Activated T-helper 17 cell treated with anti-CD3 and anti-CD28 coated beads, Interleukin-2, amount 50 U/mL, for 72 hours (primary cell): ENCODE measurements around the gene TNN. TPM values are rescaled to one million over a fixed set of nuclear protein-coding genes. Genes with fewer than 3 reads are reported as not detected.

ENCODE experiments used
- ATAC-seq: fragments of 150-1000 bp; cut with Tn5 transposase; replicated peaks from 2 replicates; pipeline ENCODE4 v1.10.0; 2021; ENCODE audit warnings: mild to moderate bottlenecking, moderate library complexity
- H3K27ac Mint-ChIP-seq: one replicate; pipeline ENCODE4 v1.8.0; 2022; ENCODE audit warnings: mixed read lengths
- H3K27me3 Mint-ChIP-seq: one replicate; pipeline ENCODE4 v1.8.0; 2022; ENCODE audit warnings: mixed read lengths
- H3K36me3 Mint-ChIP-seq: one replicate; pipeline ENCODE4 v1.8.0; 2022; ENCODE audit warnings: low read depth, mild to moderate bottlenecking, mixed read lengths
- H3K4me1 Mint-ChIP-seq: one replicate; pipeline ENCODE4 v1.8.0; 2022; ENCODE audit warnings: mixed read lengths
- H3K4me3 Mint-ChIP-seq: one replicate; pipeline ENCODE4 v1.8.0; 2022; ENCODE audit warnings: mild to moderate bottlenecking, mixed read lengths
- H3K9me3 Mint-ChIP-seq: one replicate; pipeline ENCODE4 v1.8.0; 2022; ENCODE audit warnings: mixed read lengths
- total RNA-seq, 2 donors: library from RNA; stranded (reverse); gene quantifications; one replicate each; pipeline ENCODE4 v1.2.3, GENCODE V29; 2022

Gene TNN
- total RNA-seq, 2 donors from 2014 or later = not detected

- Mint-ChIP-seq H3K4me3 (no peak overlapping the region), H3K9me3 (no peaks in the 10 kb centered on the region), H3K27ac (no peak overlapping the region), H3K4me1 (peaks cover 4% of the 10 kb centered on the region), H3K27me3 (peaks cover 33% of the 10 kb centered on the region), H3K36me3 (no peaks in the 10 kb centered on the region)
- peak; percentile 21 for ATAC-seq
Observed at GRCh38 chr1:175133673-175134435, 66.2 kb downstream of the TNN start.

- no peak overlapping the region for H3K4me3 Mint-ChIP-seq
- peaks cover 33% of the 10 kb centered on the region for H3K27me3 Mint-ChIP-seq
- no peaks in the 10 kb centered on the region for H3K36me3 Mint-ChIP-seq
- no peaks in the 10 kb centered on the region for H3K9me3 Mint-ChIP-seq
- H3K27ac Mint-ChIP-seq = no peak overlapping the region
- H3K4me1 Mint-ChIP-seq = peaks cover 4% of the 10 kb centered on the region
- no peak for ATAC-seq
Observed at GRCh38 chr1:175134500-175134899, 66.9 kb downstream of the TNN start.

- H3K4me3 Mint-ChIP-seq = no peak overlapping the region
- ATAC-seq = no peak
- no peak overlapping the region for H3K27ac Mint-ChIP-seq
- H3K9me3 Mint-ChIP-seq = no peaks in the 10 kb centered on the region
- peaks cover 4% of the 10 kb centered on the region for H3K4me1 Mint-ChIP-seq
- H3K36me3 Mint-ChIP-seq = no peaks in the 10 kb centered on the region
- peaks cover 33% of the 10 kb centered on the region for H3K27me3 Mint-ChIP-seq
Observed at GRCh38 chr1:175136246-175136645, 68.6 kb downstream of the TNN start.

- no peak overlapping the region for H3K27ac Mint-ChIP-seq
- H3K4me3 Mint-ChIP-seq = no peak overlapping the region
- H3K36me3 Mint-ChIP-seq = no peaks in the 10 kb centered on the region
- H3K27me3 Mint-ChIP-seq = peaks cover 33% of the 10 kb centered on the region
- peaks cover 11% of the 10 kb centered on the region for H3K4me1 Mint-ChIP-seq
- no peaks in the 10 kb centered on the region for H3K9me3 Mint-ChIP-seq
- ATAC-seq = no peak
Observed at GRCh38 chr1:175137369-175137768, 69.7 kb downstream of the TNN start.

GRCh38 chr1:175138579-175138978 is 70.9 kb downstream of the TNN start:
- peaks cover 11% of the 10 kb centered on the region for H3K4me1 Mint-ChIP-seq
- ATAC-seq = no peak
- H3K27me3 Mint-ChIP-seq = peaks cover 33% of the 10 kb centered on the region
- H3K36me3 Mint-ChIP-seq = no peaks in the 10 kb centered on the region
- no peaks in the 10 kb centered on the region for H3K9me3 Mint-ChIP-seq
- H3K27ac Mint-ChIP-seq = no peak overlapping the region
- H3K4me3 Mint-ChIP-seq = no peak overlapping the region

DNA sequence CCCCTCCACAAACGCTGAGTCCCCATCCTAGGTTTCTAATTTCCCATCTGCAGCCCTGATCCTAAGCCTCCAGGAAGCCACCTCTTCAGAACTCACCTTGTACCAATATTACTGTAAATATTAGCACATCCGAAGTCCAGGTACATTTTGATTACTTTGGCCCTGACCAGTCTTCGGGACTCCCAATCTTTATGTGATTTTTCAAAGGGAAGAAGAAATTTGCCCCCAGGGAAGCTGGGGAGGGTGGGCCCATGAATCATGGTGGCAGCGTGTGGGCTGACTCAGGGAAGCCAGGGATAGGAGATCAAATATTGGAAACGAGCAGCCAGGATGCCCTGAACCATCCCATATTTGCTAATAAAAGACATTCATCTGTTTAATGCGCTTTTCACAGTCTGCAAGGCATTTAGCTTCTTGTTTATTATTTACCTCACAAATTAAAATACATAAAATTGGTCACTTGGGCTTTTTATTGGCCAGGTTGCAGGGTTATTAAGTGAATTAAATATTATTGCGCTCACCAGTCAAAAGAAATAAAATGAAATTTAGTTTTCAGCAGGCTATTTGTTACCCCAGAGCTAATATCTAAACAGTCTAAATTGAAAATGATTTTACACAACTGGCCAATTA is 78.4 kb downstream of the TNN start:
- peaks cover 10% of the 10 kb centered on the region for H3K27me3 Mint-ChIP-seq
- no peak for ATAC-seq
- H3K36me3 Mint-ChIP-seq = no peaks in the 10 kb centered on the region
- H3K4me3 Mint-ChIP-seq = no peak overlapping the region
- peaks cover 7% of the 10 kb centered on the region for H3K4me1 Mint-ChIP-seq
- no peak overlapping the region for H3K27ac Mint-ChIP-seq
- no peaks in the 10 kb centered on the region for H3K9me3 Mint-ChIP-seq

DNA sequence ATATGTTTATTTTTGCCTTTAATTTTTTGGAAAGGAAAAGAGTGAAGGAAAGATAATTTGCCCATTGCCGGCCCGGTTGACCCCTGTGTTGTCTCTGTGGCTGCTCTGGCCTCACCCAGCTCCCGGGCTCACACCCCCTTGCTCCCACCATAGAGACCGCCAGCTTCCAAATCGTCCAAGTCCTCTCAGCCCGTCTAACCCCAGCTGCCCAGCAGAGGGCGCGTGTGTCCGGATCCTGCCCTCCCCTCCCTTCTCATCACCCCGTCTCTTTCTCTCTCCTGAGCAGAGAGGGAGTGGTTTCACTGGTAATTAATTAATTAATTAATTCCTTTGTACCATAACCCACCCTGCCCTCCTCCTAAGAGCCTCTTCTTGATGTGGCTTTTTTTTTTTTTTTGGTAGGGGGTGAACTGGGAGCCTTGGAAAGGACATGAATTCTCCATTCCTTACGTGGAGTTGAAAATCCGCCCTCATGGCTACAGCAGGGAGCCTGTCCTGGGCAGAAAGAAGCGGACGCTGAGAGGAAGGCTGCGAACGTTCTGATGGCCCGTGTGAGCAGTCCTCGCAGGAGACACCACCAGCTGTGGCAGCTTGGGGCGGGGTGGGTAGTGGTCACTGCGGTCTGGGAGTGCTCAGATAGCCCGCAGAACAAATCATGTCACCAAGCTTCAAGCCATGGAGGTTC is 79.0 kb downstream of the TNN start:
- no peak overlapping the region for H3K27ac Mint-ChIP-seq
- H3K27me3 Mint-ChIP-seq = peaks cover 16% of the 10 kb centered on the region
- peak; percentile 69 for ATAC-seq
- H3K9me3 Mint-ChIP-seq = no peaks in the 10 kb centered on the region
- H3K36me3 Mint-ChIP-seq = no peaks in the 10 kb centered on the region
- peaks cover 6% of the 10 kb centered on the region for H3K4me1 Mint-ChIP-seq
- no peak overlapping the region for H3K4me3 Mint-ChIP-seq

- Mint-ChIP-seq H3K27me3 (peaks cover 18% of the 10 kb centered on the region), H3K36me3 (no peaks in the 10 kb centered on the region), H3K4me1 (no peaks in the 10 kb centered on the region), H3K4me3 (no peak overlapping the region), H3K9me3 (no peaks in the 10 kb centered on the region), H3K27ac (no peak overlapping the region)
- no peak for ATAC-seq
Observed at GRCh38 chr1:175147569-175147968, 79.9 kb downstream of the TNN start.

- no peaks in the 10 kb centered on the region for H3K36me3 Mint-ChIP-seq
- H3K9me3 Mint-ChIP-seq = no peaks in the 10 kb centered on the region
- peaks cover 21% of the 10 kb centered on the region for H3K27me3 Mint-ChIP-seq
- no peaks in the 10 kb centered on the region for H3K4me1 Mint-ChIP-seq
- no peak overlapping the region for H3K27ac Mint-ChIP-seq
- ATAC-seq = no peak
- no peak overlapping the region for H3K4me3 Mint-ChIP-seq
Observed at GRCh38 chr1:175148068-175148467, 80.4 kb downstream of the TNN start.

GRCh38 chr1:175150596-175151319 is 83.1 kb downstream of the TNN start:
- no peak for ATAC-seq
- Mint-ChIP-seq H3K27me3 (peaks cover 26% of the 10 kb centered on the region), H3K4me3 (no peak overlapping the region), H3K36me3 (no peaks in the 10 kb centered on the region), H3K9me3 (no peaks in the 10 kb centered on the region), H3K4me1 (no peaks in the 10 kb centered on the region), H3K27ac (no peak overlapping the region)

DNA sequence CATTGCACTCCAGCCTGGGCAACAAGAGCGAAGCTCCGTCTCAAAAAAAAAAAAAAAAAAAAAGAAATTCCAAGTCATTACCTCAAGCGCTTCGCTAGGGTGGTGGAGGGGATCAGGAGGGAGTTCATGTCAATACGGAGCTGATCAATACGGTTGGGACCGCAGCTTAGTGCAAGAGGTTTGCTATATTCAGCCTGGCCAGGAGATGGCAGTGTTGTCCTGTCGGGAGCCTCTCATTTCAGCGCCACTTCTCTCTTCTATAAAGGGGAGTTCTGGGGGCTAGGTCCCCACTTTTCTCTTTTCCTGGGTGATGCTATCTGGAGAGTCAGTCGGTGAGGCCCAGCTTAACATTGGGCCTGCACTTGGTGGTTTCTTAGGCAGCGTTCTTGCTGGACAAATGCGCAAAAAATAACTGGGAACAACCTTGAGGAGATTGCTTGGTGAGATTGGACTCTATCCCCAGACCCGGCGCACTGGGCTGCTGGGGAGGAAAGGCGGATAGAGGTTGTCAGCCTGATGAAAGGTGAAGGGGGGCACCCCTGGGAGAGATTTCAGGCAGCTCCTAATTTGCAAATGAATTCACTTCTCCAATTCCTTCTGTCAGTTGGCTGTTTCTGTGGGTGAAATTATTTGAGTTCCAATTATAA is 84.5 kb downstream of the TNN start:
- H3K4me1 Mint-ChIP-seq = peaks cover 2% of the 10 kb centered on the region
- peak; percentile 69 for ATAC-seq
- no peaks in the 10 kb centered on the region for H3K36me3 Mint-ChIP-seq
- H3K9me3 Mint-ChIP-seq = no peaks in the 10 kb centered on the region
- H3K27ac Mint-ChIP-seq = no peak overlapping the region
- peaks cover 25% of the 10 kb centered on the region for H3K27me3 Mint-ChIP-seq
- no peak overlapping the region for H3K4me3 Mint-ChIP-seq

DNA sequence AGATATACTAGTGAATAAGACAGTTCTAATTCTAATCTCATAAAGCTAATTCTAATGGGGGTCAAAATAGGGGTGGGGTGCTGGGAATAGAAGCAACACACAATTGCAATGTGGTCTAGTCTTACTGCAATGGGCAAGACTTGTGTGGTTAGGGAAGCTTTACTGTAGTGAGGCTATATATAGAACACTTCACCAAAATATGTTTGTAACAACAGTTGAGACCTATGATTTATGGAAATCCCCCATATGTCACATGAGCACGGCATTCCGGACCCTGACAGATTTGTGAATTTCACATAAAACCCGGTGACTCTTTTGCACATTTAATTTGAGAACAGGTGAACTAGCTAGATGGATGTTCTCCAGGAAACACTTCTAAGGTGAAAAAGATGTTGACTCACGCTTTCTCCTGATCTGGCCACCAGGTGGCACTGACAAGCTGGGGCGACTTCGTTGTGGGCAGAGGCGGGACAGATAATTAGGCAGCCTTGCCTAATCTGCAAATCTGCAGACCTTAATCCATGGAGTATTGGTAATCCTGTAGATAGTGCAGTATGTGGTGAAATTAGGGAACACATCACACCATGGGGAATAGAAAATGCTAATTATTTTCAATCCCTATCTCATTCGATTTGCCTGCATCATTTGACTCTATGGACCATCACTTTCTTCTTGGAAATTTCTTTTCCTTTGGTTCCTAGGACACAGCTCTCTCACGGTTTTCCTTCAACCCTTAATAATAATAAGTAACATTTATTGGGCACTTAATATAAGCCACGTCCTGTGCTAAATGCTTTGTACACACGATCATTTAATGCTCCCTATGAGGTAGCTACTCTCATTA is 87.2 kb downstream of the TNN start:
- Mint-ChIP-seq H3K27ac (no peak overlapping the region), H3K9me3 (no peaks in the 10 kb centered on the region), H3K36me3 (peaks cover 20% of the 10 kb centered on the region), H3K4me1 (peaks cover 13% of the 10 kb centered on the region), H3K27me3 (peaks cover 25% of the 10 kb centered on the region), H3K4me3 (no peak overlapping the region)
- ATAC-seq = peak; percentile 46

GRCh38 chr1:175155473-175155856 is 87.8 kb downstream of the TNN start:
- peaks cover 26% of the 10 kb centered on the region for H3K36me3 Mint-ChIP-seq
- H3K4me1 Mint-ChIP-seq = peaks cover 13% of the 10 kb centered on the region
- no peak overlapping the region for H3K4me3 Mint-ChIP-seq
- no peaks in the 10 kb centered on the region for H3K9me3 Mint-ChIP-seq
- H3K27ac Mint-ChIP-seq = no peak overlapping the region
- no peak for ATAC-seq
- peaks cover 24% of the 10 kb centered on the region for H3K27me3 Mint-ChIP-seq
